PFSK-1 (cell line): Measurements from ENCODE around the gene SOX30.

Experiments
- POLR2AphosphoS5 ChIP-seq: IDR thresholded peaks from 2 replicates; pipeline ENCODE4 v1.6.1; 2012; ENCODE audit warnings: low read depth, mild to moderate bottlenecking, control low read depth, low read length, moderate library complexity
- REST ChIP-seq, 2 experiments: IDR thresholded peaks; 2 replicates each; pipeline versions ENCODE4 v1.6.1 to v1.8.0; 2011 to 2012; ENCODE audit warnings: low read depth in 2 of 2, low read length in 2 of 2, control low read depth in 1 of 2, inconsistent platforms in 1 of 2, mild to moderate bottlenecking in 1 of 2, moderate library complexity in 1 of 2; ENCODE audit not compliant: insufficient read depth in 1 of 2
- SIN3A ChIP-seq: IDR thresholded peaks from 2 replicates; pipeline ENCODE4 v1.6.1; 2012; ENCODE audit warnings: mild to moderate bottlenecking, low read length, moderate library complexity, borderline replicate concordance; ENCODE audit not compliant: insufficient read depth

DNA sequence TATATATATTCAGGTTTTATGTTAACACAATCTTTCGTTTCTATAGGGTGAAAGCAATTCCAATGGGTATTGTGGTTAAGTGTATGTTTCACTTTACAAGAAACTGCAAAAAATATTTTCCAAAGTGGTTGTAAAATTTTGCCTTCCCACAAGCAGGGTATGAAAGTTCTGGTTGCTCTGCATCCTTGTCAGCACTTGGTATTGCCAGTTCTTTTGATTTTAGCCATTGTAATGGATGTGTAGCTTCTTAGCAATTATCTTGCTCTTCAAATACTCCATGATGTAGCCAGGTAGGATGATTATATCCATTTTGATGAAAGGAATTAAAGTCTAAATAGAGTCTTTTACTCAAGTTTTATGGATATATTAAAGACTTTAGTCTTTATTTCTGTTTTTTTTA is 67.6 kb downstream of the SOX30 start:
- TF ChIP-seq REST (IDR thresholded peaks at IDR 0.05; ENCODE audit: insufficient read depth in 1 of 2, low read depth in 2 of 2, low read length in 2 of 2) = no peak
- TF ChIP-seq SIN3A = no peak
- TF ChIP-seq POLR2AphosphoS5 = no peak
